ENCODE measurements around the gene WDR89. TPM values are rescaled to one million over a fixed set of nuclear protein-coding genes. Genes with fewer than 3 reads are reported as not detected.

The WDR89 gene
- total RNA-seq, 1 experiment from 2014 or later = 18.2 TPM

- Histone ChIP-seq H2AFZ (no peak overlapping the region), H3K4me3 (no peak overlapping the region), H3K4me2 (no peak overlapping the region), H4K20me1 (ENCODE audit: insufficient read depth) (no peaks in the 10 kb centered on the region), H3K9me3 (ENCODE audit: insufficient read depth, low read depth) (no peaks in the 10 kb centered on the region), H3K79me2 (ENCODE audit: low read depth) (peaks cover 70% of the 10 kb centered on the region), H3K27me3 (ENCODE audit: insufficient read depth, low read depth) (no peaks in the 10 kb centered on the region), H3K9me2 (ENCODE audit: insufficient read depth) (no peaks in the 10 kb centered on the region), H3F3A (ENCODE audit: insufficient read depth, low read depth) (no peaks in the 10 kb centered on the region; the same call in 1 of the 2 replicates), H3K27ac (no peak overlapping the region), H3K36me3 (ENCODE audit: low read depth) (0 out of 2 replicates have a peak, but pooled peaks cover 3% of the 10 kb centered on the region), H3K4me1 (replicated peaks; ENCODE audit: insufficient read depth) (no peaks in the 10 kb centered on the region)
- ChIA-PET POLR2A (ENCODE audit: unreplicated experiment) (interaction anchor here (0.6 kb wide), 1 partner anchor 226 kb away, joined by 3 read pairs; no protein-coding TSS in a partner anchor), CTCF (interaction anchor here (1.2 kb wide), 1 partner anchor 72 kb away, joined by 5 read pairs; no protein-coding TSS in a partner anchor)
- BruUV-seq (replicated peaks) = no TSS peak
- no peak for TF ChIP-seq EZH2 (IDR thresholded peaks at IDR 0.05; ENCODE audit: low read depth)
- TF ChIP-seq, protein P1, sequence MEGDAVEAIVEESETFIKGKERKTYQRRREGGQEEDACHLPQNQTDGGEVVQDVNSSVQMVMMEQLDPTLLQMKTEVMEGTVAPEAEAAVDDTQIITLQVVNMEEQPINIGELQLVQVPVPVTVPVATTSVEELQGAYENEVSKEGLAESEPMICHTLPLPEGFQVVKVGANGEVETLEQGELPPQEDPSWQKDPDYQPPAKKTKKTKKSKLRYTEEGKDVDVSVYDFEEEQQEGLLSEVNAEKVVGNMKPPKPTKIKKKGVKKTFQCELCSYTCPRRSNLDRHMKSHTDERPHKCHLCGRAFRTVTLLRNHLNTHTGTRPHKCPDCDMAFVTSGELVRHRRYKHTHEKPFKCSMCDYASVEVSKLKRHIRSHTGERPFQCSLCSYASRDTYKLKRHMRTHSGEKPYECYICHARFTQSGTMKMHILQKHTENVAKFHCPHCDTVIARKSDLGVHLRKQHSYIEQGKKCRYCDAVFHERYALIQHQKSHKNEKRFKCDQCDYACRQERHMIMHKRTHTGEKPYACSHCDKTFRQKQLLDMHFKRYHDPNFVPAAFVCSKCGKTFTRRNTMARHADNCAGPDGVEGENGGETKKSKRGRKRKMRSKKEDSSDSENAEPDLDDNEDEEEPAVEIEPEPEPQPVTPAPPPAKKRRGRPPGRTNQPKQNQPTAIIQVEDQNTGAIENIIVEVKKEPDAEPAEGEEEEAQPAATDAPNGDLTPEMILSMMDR (conservative IDR thresholded peaks at IDR 0.05) = no peak
- intact Hi-C loops (cut with micrococcal nuclease; ENCODE audit: unreplicated experiment) = loop anchor here (5.0 kb wide), 1 partner anchor 73 kb away; the partner anchor contains the start of gene PPP2R5E
- no peak for DNase-seq
Observed at GRCh38 chr14:63614679-63615363, 26.9 kb downstream of the WDR89 start.

- no peaks in the 10 kb centered on the region; the same call in 1 of the 2 replicates for H3F3A ChIP-seq (ENCODE audit: insufficient read depth, low read depth)
- CTCF ChIA-PET = no interaction called here
- BruUV-seq (replicated peaks) = no TSS peak
- POLR2A ChIA-PET (ENCODE audit: unreplicated experiment) = no interaction called here
- H3K9me2 ChIP-seq (ENCODE audit: insufficient read depth) = no peaks in the 10 kb centered on the region
- no peaks in the 10 kb centered on the region for H3K9me3 ChIP-seq (ENCODE audit: insufficient read depth, low read depth)
- H3K36me3 ChIP-seq (ENCODE audit: low read depth) = 0 out of 2 replicates have a peak, but pooled peaks cover 3% of the 10 kb centered on the region
- H3K79me2 ChIP-seq (ENCODE audit: low read depth) = peaks cover 51% of the 10 kb centered on the region
- DNase-seq = no peak
- H3K4me1 ChIP-seq (replicated peaks; ENCODE audit: insufficient read depth) = no peaks in the 10 kb centered on the region
- no peak overlapping the region for H2AFZ ChIP-seq
- H3K27me3 ChIP-seq (ENCODE audit: insufficient read depth, low read depth) = no peaks in the 10 kb centered on the region
- TF ChIP-seq, protein P1 (conservative IDR thresholded peaks at IDR 0.05) = no peak
- TF ChIP-seq EZH2 (IDR thresholded peaks at IDR 0.05; ENCODE audit: low read depth) = no peak
- no peak overlapping the region for H3K27ac ChIP-seq
- H4K20me1 ChIP-seq (ENCODE audit: insufficient read depth) = no peaks in the 10 kb centered on the region
- H3K4me2 ChIP-seq = no peak overlapping the region
- H3K4me3 ChIP-seq = no peak overlapping the region
- intact Hi-C loops (cut with micrococcal nuclease; ENCODE audit: unreplicated experiment) = no loop called here
Observed at GRCh38 chr14:63611078-63611477, 30.6 kb downstream of the WDR89 start.

GRCh38 chr14:63605041-63605532 is 36.6 kb downstream of the WDR89 start:
- BruUV-seq (replicated peaks) = no TSS peak
- no peak overlapping the region for H3K27ac ChIP-seq
- no peaks in the 10 kb centered on the region; the same call in 1 of the 2 replicates for H3F3A ChIP-seq (ENCODE audit: insufficient read depth, low read depth)
- H3K9me3 ChIP-seq (ENCODE audit: insufficient read depth, low read depth) = no peaks in the 10 kb centered on the region
- intact Hi-C loops (cut with micrococcal nuclease; ENCODE audit: unreplicated experiment) = no loop called here
- H3K4me1 ChIP-seq (replicated peaks; ENCODE audit: insufficient read depth) = no peaks in the 10 kb centered on the region
- 0 out of 2 replicates have a peak, but pooled peaks cover 3% of the 10 kb centered on the region for H3K36me3 ChIP-seq (ENCODE audit: low read depth)
- TF ChIP-seq, protein P1 (conservative IDR thresholded peaks at IDR 0.05) = no peak
- no peak for TF ChIP-seq EZH2 (IDR thresholded peaks at IDR 0.05; ENCODE audit: low read depth)
- H2AFZ ChIP-seq = no peak overlapping the region
- 0 out of 2 replicates have a peak, but pooled peaks cover 6% of the 10 kb centered on the region for H4K20me1 ChIP-seq (ENCODE audit: insufficient read depth)
- no peaks in the 10 kb centered on the region for H3K9me2 ChIP-seq (ENCODE audit: insufficient read depth)
- ChIA-PET CTCF (no interaction called here), POLR2A (ENCODE audit: unreplicated experiment) (no interaction called here)
- no peak overlapping the region for H3K4me2 ChIP-seq
- peaks cover 16% of the 10 kb centered on the region; the same call in 1 of the 2 replicates for H3K79me2 ChIP-seq (ENCODE audit: low read depth)
- H3K4me3 ChIP-seq = no peak overlapping the region
- H3K27me3 ChIP-seq (ENCODE audit: insufficient read depth, low read depth) = no peaks in the 10 kb centered on the region
- DNase-seq = no peak

All from PC-9 (cell line).